HCEC 1CT (cell line): Measurements from ENCODE around the gene C11orf98.
"Not testable (repeated sequence)": the region's sequence is repeated elsewhere in the genome, so short reads cannot be mapped to it uniquely, and the experiment has no call there.

Experiments
- DNase-seq: peaks from one replicate; pipeline ENCODE4 v3.0.0-alpha.2; 2017

The C11orf98 gene

DNA sequence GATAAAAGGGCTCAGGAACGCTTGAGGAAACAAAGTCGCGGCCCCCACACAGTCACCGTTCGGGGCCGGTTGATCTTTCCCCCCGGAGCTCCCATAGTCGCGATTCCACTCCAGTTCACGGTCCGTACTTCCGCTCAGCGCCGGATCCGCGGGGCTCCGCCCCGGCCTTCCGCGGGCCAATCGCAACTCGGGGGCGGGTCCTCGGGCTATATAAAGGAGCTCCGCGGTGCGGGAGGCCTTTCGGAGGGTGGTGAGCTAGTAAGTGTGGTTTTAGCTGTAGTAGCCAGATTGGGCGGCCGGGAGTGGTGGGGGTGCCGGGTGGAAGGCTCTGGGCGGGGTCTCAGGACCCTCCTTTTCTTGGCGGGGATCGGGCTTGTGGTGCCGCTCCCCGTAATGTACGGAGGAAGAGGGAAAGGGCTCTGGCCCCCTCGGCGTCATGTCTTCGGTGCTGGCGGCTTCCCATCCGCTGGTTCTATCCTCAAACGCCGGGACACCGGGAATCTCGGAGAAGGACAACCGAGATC lies at the start of gene C11orf98, which contains the start of gene CSKMT:
TSS of gene C11orf98 (minus strand) at position 136 of the 524 bp plus-strand sequence. CDS start at position 95, 41 bp downstream.
TSS of gene CSKMT (plus strand) at position 238 of the 524 bp plus-strand sequence. CDS start 568 bp downstream, outside the sequence.
- DNase-seq = peak; percentile 91

DNA sequence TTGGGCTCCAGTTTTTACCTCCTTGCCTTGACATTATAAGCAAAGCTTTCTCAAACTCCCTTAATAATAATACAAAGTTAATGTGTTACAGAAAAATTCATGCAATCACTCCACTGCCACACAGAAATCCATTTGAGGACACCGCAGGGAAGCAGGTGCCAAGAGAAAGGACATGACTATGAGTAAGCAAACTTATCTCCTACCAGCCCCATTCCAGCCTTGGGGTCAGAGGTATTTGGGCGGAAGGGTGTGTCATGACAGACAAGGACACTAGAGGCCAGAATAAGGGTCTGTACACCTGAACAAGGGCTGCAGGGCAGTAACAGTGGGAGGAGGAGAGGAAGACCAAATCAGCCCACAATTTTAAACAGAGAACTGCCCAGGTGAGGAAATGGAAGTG lies 48.3 kb upstream of the C11orf98 start:
- DNase-seq = no peak

DNA sequence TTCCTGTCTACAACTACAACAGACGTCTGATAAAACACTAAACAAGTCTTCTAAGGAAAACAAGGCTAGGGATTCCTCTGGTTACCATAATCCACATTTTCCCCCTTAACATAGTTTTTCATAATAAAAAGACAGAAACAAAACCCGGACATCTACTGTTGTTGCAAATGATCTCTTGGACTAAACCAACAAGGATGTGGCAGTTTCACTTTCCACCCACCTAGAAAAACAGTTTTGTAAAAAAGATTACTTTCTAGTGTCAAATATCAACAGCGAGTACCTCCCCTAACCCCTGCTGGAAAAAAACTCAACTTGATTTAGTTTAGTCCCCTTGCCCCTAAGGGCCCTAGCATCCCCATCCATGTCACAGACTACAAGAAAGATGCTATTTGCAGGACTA lies 47.9 kb upstream of the C11orf98 start:
- no peak for DNase-seq

DNA sequence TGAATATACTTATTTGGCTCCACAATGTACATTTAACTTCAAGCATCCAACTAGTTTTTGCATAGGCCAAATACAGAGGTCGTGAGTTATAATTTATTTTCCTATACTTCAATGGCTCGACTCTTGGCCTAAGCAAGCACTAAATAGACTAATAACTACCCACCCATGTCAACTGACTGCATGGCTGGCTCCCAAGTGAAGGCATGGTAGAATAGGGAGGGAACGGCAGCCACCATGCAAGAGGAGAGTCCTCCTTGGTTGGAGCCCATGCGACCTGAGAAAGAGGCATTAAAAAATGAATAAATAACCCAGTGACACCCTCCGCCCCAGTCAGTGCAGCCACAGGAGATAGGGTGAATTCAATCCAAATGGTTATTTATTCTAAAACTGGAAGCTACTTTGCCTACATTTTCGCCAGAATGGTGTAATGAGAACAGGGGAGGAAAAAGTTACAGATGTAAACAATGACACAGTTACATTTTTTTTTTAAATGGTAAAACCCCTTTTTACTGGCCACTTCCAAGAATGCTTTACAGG lies 47.3 kb upstream of the C11orf98 start:
- DNase-seq = no peak

DNA sequence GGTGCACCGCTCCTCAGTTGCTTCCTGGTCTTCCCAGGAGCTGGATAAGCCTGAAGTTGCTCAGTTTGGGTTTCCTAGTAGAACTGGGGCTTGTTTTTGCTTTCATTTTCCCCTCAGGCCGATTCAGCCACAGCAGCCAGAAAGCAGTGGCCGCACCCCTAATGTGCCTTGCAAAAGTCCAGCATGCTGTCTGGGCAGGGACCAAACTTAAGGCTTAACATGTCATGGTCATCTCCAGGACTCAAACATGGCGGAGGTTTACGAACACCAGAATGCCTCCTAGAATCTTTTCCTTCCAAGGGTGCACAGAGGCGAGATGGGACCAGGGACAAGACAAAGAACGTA lies 45.0 kb upstream of the C11orf98 start:
- DNase-seq = no peak

DNA sequence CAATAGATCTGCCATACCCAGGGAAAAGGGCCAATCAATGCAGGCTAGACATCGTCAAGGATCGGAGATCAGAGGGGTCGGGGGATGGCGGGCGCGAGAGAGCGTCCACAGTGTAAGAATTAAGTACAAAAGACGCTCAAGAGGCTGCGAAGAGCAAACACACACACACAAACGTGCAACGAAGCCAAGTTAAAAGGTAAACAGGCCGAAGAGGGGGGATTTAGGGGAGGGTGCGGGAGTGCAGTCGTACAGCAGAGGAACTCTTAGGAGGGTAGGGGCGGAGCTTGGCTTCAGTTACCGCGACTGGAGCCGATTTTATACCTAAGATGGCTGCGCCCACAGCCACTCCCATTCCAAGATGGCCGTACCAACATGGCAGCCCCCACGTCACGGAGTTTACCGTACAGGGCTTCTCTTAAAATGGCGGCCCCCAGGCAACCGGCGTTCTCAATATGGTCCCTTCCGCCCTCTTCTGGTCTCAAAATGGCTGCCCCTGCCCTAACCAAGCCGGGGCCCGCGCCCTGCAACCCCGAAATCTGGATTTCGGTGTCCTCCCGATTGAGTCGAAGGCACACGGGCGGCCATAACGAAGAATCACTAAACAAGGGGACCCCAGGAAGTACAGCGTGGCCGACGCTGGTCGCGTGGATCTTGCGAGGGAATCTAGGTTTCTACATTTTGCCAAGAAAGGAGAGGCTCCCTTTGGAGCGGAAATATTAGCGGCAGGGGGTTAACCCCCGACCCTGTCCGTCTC lies 44.4 kb upstream of the C11orf98 start:
- peak; percentile 98 for DNase-seq

DNA sequence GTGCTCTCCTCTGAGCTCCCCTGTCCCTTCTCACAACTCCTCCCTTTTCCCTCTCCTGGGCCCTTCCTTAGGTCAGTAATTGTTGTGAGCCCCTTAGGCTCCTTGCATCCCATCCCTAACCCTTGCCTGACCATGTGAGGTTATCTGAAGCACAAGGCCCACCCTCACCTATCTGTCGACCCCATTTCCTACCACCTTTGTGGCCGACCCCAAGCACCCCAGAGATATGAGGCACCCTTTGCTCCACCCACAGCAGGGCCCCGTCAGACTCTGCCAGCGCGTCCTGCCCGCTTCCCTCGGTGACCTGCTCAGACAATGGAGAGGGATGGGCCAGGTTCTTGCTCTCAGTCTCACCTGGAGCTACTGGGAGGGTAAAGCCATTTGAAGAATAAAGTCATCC lies 43.8 kb upstream of the C11orf98 start:
- DNase-seq = no peak

DNA sequence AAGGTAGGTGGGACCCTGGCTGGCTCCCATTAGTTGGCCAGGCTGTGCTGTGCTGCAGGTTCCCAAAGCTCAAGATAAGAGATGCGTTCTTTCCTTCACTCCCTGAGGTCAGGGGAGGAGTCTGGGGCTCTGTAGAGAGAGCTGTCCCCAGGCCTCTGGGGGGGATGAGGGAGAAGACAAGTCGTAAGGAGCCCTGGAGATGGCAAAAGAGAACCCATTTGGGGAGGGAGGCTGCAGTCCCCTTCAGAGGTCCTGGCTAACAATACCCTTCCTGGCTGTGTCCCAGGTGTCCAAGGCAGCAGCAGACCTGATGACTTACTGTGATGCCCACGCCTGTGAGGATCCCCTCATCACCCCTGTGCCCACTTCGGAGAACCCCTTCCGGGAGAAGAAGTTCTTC lies 43.4 kb upstream of the C11orf98 start:
- DNase-seq = no peak

DNA sequence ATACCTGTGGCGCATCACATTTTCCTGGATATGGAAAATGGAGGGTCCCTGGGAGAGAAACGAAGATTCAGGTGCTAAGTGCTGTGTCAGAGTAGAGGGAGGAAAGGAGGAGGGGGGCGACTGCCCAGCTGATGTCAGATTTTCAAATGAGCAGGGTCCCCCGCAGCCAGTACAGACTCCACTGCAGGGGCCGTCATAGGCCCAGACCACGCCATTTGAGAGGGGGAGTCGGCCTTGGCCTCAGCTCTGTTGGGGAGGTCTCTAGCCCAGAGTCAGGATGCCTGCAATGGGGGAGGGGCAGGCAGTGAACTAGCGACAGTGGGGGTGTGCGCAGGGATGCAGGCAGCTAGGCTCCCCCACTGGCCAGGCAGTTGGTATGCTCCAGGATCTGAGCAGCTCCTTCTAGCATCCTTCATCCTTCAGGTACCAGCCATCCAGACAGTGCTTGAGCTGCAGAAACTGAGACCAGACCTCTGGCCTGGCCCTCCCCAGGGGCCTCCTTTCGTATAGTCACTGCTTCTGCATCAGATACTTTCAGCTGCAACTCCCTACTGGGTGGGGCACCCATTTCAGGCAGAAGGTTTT lies 42.4 kb upstream of the C11orf98 start, which contains the start of the genes BSCL2 and GNG3:
TSS of gene BSCL2 (minus strand) at position 148 of the 585 bp plus-strand sequence. CDS start 229 bp downstream, outside the sequence.
TSS of gene GNG3 (plus strand) at position 400 of the 585 bp plus-strand sequence. CDS start 620 bp downstream, outside the sequence.
- no peak for DNase-seq

DNA sequence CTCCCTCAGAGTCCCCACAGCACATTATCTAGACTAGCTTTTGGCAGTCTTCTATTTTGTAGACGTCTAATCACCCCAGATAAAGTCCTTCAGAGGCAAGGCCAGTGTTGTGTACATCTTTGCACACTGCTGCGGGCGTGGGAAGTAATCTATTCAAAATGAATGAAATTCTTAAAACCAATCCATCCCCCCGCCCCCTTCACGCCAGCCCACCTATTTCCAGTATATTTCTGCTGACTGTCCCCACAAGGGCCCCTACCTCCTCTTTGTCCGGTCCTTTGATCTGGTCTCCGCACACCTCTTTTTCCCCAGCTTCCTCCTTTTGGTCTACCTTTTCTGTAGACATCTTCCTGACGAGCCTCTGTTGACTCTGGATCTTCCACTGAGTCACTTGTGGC lies 41.8 kb upstream of the C11orf98 start:
- DNase-seq = no peak

DNA sequence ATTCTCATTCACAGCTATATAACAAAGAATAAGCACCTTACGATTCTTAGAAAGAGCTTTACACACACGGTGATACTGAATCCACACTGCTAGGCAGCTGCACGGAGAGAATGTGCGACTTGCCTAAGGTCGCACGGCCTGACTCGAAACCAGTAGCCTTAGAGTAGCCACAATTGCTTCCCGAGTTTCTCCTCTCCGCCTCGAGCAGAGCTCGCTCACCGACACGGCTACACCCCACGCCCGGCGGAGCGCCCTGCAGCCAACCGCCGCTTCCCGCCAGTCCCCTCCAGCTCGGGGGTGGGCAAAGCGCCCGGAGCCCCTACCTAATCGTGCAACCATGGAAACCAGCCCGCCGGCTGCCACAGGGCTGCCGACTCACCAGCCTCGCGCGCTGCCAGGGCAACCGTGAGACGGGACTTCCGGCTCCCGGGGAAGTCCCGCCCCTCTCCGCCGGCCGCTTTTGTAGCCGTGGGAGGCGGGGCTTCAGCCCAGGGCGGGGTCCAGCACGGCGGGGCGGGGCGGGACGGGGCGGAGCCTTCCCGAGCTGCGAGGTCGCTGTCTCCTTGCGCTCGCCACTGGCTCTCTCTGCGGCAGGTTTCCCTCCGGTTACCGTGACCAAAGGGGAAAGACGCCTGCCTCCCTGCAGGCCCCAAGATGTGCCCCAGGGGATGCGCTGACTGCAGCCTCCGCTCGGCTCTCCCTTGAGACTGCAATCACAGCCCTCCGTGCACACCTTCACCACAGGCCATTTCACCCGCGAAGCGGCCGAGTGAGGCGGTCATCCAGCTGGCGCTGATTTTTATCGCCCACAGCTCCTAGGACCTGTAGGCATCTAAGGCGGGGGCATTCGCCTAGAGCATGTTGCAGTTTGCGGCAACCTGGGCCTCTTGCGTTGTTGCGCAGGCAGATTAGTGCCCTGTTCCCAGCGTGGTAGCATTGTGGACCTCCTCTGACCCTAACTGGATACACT lies 41.2 kb upstream of the C11orf98 start:
- peak; percentile 92 for DNase-seq

DNA sequence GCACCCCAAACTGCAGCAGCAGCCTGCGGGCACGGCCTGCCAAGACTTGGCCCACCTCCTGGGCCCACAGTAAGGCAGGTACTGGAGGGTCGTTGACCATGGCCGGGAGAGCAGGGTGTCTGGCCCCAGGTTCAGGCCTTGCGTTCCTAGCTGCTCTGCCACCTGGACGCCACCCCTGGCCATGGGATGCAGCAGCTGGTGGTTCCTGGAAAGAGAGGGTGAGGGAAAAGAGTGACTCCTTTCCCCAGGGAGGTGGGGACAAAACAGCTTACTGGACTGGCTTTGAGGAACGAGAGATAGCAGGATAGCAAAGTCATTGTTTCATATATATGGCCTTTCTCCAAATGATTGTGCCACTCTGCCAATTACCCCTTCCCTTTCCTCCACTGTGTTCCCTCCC lies 40.4 kb upstream of the C11orf98 start:
- no peak for DNase-seq

DNA sequence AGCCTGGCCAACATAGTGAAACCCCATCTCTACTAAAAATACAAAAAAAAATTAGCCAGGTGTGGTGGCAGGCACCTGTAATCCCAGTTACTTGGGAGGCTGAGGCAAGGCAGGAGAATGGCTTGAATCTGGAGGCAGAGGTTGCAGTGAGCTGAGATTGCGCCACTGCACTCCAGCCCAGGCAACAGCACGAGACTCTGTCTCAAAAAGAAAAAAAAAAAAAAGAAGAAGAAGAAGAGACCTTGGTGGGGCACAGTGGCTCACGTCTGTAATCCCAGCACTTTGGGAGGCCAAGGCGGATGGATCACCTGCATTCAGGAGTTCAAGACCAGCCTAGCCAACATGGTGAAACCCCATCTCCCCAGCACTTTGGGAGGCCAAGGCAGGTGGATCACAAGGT lies 38.9 kb upstream of the C11orf98 start:
- DNase-seq = not testable (repeated sequence)

DNA sequence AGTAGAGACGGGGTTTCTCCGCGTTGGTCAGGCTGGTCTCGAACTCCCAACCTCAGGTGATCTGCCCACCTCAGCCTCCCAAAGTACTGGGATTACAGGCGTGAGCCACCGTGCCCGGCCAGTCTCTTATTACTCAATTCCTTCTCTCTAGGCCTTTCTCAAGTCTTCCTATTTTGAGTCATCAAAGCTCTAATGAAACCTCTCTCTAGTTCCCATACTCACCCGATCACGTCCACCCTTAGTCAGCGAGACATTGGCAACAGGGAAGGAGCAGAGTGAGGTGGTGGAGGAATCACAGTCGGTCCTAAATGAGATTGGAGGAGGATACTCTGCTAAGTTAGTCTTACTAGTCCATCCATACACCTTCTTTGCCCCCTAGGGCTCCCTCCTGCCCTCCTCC lies 37.2 kb upstream of the C11orf98 start:
- DNase-seq = no peak

DNA sequence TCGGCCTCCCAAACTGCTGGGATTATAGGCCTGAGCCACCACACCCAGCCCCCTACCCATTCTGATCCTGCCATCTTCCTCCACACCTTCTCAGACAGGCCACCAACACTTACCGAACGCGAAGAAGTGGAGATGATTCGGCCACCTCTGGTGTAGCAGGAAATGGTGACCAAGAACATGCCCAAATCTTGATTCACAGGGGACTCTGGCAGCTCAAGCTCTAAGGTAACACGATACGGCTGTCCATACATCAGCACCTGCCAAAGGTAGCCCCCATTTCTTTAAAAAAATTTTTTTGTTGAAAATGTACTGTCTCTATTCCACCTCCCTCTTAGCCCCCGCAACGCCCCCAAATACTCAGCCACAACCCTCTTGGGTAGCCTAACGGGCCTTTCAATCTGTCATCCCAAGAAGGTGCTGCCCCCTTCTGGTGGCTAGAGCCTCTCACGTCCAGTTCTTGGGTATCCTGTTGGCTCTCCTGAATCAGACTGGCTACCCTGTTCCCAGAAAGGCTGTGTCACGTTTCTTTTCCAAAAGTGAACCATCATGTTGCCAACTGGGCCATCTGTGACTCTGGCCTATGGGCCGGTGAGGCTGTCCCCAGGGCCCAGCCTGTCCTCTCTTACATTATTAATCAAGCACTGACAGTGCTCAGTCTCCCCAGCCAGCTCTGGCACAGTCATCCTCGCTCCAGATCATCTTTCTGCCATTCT lies 29.6 kb upstream of the C11orf98 start:
- peak; percentile 74 for DNase-seq

DNA sequence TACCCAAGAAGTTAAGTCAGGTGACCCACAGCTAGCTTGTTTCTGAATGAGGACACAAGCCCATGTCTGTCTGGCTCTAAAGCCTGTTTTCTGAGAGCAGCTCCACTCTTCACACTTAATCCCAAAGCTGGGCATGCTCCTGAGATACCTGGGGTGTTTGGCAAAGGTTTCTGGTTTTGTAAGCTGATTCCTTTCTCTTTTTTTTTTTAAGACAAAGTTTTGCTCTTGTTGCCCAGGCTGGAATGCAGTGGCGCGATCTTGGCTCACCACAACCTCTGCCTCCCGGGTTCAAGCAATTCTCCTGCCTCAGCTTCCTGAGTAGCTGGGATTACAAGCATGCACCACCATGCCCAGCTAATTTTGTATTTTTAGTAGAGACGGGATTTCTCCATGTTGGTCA lies 28.6 kb upstream of the C11orf98 start:
- DNase-seq = not testable (repeated sequence)

DNA sequence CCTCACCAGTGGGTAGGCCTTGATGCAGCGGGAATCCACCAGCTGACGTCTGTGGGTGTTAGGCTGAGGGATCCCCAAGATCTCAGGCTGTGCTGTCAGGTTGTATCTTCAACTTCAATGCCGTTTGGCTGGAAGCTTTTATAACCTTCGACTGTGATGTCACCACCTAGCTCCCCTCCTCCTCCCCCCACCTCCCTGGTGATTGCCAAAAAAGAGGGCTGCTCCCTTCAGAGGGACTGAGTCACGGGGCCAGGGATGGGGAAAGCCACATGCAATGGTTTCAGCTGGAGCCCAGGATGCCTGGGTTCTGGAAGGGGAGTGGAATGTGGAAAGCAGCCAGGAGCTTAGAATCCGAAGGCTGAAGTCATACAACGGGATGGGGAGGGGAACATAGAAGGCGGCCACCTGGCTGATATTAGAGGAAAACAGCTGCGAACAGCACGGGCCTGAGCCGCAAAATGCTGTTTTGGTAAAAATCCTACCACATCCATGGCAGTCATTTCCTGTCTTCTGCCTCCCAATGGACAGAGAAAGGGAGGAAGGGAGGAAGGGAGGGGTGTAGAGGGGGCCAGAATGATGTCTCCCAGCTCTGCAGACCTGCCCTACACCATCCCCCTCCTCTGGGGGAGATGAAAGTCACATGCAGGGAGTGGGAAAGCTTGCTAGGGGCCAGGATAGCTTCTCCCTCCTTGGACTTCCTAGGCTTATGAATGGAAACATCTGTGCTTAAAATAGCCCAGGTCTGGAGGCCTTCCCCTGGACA lies 24.6 kb upstream of the C11orf98 start, which contains the start of gene LRRN4CL:
TSS of gene LRRN4CL (minus strand) at position 110 of the 763 bp plus-strand sequence. CDS start 1,022 bp downstream, outside the sequence.
- DNase-seq = peak; percentile 95

DNA sequence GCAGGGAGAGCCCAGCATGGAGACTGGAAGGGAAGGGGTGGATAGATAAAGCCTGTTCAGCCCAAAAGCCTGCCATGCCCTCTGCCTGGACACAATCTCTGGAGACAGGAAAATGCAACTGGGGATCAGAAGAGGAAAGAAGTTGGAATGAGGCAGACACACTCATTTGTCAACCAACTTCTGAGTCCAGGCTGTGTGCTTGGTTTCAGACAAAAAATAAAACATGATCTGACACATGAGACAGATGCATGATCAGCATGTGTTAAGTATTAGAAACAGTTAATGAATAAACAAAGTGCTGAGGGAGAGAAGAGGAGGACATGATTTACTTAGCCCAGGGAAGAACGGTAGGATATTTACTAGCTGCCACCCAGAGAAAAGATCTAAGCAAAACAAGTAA lies 23.5 kb upstream of the C11orf98 start:
- no peak for DNase-seq

DNA sequence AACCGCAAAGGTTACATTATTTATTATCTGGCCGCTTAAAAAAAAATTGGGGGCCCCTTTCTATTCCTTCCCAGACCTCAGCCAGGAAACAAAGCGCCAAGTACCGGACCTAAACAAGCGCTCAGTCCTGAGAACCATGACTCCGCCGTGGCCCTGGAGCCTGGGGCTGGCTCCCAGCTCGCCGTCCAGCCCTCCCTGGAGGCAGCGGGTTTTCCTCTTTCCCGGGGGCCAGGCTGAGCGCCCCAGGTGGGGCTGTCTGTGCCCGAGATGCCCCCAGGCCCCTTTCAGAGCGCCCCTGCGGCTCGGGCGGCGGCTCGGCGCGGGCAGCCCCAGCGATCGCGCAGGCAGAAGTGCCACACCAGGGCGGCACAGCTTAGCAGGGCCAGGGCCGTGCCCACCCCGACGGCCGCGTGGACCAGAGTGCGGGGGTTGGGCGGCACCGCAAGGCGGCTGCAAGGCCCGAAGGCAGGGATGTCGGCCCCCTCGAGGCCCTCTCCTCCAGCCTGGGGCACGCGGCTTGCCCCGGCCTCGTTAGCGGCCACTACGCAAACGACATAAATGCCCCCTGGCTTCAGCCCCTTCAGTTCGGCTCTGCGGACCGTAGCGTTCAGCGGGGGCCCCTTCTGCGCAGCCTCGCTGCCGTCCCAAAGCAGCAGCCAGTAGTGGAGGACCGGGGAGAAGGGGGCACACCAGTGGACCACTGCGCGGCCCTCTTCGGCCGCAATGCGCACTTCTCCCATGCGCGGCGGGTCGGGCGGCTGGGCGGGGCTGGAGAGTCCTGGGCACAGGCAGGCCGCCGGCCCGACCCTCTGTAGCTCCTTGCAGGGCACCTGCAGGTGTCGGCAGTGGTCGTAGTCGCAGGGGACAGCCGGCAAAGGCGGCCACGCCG lies 22.7 kb upstream of the C11orf98 start:
- DNase-seq = no peak

DNA sequence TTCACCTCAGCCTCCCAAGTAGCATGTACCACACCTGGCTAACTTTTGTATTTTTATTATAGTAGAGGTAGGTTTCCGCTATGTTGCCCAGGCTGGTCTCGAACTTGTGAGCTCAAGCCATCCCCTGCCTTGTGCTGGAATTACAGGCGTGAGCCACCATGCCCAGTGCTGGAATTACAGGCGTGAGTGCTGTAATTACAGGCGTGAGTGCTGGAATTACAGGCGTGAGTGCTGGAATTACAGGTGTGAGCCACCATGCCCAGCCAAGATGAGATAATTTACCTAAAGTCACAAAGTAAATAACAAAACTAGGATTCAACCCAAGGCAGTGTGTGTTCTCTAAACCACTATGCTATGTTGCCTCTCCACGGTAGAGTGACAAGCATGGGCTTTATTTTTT lies 17.5 kb upstream of the C11orf98 start:
- DNase-seq = no peak
